ENCODE results near the gene CEP97. TPM values are rescaled to one million over a fixed set of nuclear protein-coding genes. Genes with fewer than 3 reads are reported as not detected.
"Not testable (repeated sequence)": the region's sequence is repeated elsewhere in the genome, so short reads cannot be mapped to it uniquely, and the experiment has no call there.

Gene CEP97
- total and polyA plus RNA-seq, 4 donors: 1.9 to 21.0 (median 6.6) TPM

DNA sequence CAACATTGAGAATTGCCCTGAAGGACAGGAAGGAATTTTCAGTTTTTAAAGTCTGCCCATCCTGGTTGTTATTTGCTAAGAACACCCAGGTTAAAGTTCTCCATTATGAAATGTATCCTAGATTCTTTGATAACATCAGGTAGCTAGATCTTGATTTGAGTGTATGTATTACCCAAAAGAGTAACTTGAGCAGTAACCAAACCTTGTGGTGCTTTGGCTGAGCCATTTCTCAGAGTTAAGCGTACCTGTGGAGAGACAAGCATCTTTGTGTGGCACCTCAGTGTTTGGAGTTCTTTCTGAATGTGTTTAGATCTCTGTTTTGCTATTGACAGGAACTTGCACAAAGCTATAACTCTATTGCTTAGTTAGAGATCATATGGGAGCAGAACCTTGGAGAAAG is 20.4 kb downstream of the CEP97 start:
- ATAC-seq (ENCODE audit: insufficient read depth, low FRiP score) (no peak), DNase-seq (no peak)
- Histone ChIP-seq H3K9ac (ENCODE audit: insufficient read depth in 1 of 2, low read length in 2 of 2) (no peak overlapping the region), H3K9me3 (ENCODE audit: control insufficient read depth in 4 of 4, insufficient read depth in 3 of 4, low read length in 3 of 4) (no peaks in the 10 kb centered on the region), H3K27me3 (ENCODE audit: control insufficient read depth in 3 of 3, insufficient read depth in 3 of 3, low read length in 2 of 3) (no peaks in the 10 kb centered on the region), H3K4me1 (ENCODE audit: control insufficient read depth in 5 of 5, insufficient read depth in 5 of 5, low read length in 5 of 5) (no peaks in the 10 kb centered on the region), H3K27ac (ENCODE audit: low read depth in 1 of 2, low read length in 1 of 2) (no peak overlapping the region), H3K4me3 (no peak overlapping the region), H3K36me3 (ENCODE audit: control insufficient read depth in 4 of 4, insufficient read depth in 4 of 4, low read length in 4 of 4) (peaks cover 0 to 4% (median 3%) of the 10 kb centered on the region in 4 donors)
- 41 to 52% methylated on average over 1 of the region's 1 CpG for WGBS, 2 donors
- TF ChIP-seq, protein P1, sequence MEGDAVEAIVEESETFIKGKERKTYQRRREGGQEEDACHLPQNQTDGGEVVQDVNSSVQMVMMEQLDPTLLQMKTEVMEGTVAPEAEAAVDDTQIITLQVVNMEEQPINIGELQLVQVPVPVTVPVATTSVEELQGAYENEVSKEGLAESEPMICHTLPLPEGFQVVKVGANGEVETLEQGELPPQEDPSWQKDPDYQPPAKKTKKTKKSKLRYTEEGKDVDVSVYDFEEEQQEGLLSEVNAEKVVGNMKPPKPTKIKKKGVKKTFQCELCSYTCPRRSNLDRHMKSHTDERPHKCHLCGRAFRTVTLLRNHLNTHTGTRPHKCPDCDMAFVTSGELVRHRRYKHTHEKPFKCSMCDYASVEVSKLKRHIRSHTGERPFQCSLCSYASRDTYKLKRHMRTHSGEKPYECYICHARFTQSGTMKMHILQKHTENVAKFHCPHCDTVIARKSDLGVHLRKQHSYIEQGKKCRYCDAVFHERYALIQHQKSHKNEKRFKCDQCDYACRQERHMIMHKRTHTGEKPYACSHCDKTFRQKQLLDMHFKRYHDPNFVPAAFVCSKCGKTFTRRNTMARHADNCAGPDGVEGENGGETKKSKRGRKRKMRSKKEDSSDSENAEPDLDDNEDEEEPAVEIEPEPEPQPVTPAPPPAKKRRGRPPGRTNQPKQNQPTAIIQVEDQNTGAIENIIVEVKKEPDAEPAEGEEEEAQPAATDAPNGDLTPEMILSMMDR (IDR thresholded peaks at IDR 0.05; ENCODE audit: control extremely low read depth, extremely low read depth): no peak

DNA sequence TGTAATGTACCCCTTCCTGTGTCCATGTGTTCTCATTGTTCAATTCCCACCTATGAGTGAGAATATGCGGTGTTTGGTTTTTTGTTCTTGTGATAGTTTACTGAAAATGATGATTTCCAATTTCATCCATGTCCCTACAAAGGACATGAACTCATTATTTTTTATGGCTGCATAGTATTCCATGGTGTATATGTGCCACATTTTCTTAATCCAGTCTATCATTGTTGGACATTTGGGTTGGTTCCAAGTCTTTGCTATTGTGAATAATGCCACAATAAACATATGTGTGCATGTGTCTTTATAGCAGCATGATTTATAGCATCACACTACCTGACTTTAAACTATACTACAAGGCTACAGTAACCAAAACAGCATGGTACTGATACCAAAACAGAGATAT is 21.5 kb downstream of the CEP97 start:
- H3K9me3 ChIP-seq (ENCODE audit: control insufficient read depth in 4 of 4, insufficient read depth in 3 of 4, low read length in 3 of 4); DNase-seq; H3K27ac ChIP-seq (ENCODE audit: low read depth in 1 of 2, low read length in 1 of 2); H3K36me3 ChIP-seq (ENCODE audit: control insufficient read depth in 4 of 4, insufficient read depth in 4 of 4, low read length in 4 of 4); H3K9ac ChIP-seq (ENCODE audit: insufficient read depth in 1 of 2, low read length in 2 of 2); ATAC-seq (ENCODE audit: insufficient read depth, low FRiP score); H3K4me3 ChIP-seq; H3K4me1 ChIP-seq (ENCODE audit: control insufficient read depth in 5 of 5, insufficient read depth in 5 of 5, low read length in 5 of 5); H3K27me3 ChIP-seq (ENCODE audit: control insufficient read depth in 3 of 3, insufficient read depth in 3 of 3, low read length in 2 of 3): not testable (repeated sequence)
- WGBS, 2 donors: 86 to 90% methylated on average over 1 of the region's 1 CpG

DNA sequence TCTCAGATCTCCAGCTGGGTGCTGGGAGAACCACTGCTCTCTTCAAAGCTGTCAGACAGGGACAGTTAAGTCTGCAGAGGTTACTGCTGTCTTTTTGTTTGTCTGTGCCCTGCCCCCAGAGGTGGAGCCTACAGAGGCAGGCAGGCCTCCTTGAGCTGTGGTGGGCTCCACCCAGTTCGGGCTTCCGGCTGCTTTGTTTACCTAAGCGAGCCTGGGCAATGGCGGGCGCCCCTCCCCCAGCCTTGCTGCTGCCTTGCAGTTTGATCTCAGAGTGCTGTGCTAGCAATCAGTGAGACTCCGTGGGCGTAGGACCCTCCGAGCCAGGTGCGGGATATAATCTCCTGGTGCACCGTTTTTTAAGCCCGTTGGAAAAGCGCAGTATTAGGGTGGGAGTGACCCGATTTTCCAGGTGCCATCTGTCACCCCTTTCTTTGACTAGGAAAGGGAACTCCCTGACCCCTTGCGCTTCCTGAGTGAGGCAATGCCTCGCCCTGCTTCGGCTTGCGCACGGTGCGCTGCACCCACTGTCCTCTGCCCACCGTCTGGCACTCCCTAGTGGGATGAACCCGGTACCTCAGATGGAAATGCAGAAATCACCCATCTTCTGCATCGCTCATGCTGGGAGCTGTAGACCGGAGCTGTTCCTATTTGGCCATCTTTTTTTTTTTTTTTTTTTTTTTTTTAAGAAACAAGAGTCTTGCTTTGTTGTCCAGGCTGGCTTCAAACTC is 29.1 kb downstream of the CEP97 start:
- ATAC-seq (ENCODE audit: insufficient read depth, low FRiP score); H3K27ac ChIP-seq (ENCODE audit: low read depth in 1 of 2, low read length in 1 of 2); H3K4me3 ChIP-seq; DNase-seq; H3K27me3 ChIP-seq (ENCODE audit: control insufficient read depth in 3 of 3, insufficient read depth in 3 of 3, low read length in 2 of 3); H3K9me3 ChIP-seq (ENCODE audit: control insufficient read depth in 4 of 4, insufficient read depth in 3 of 4, low read length in 3 of 4); H3K9ac ChIP-seq (ENCODE audit: insufficient read depth in 1 of 2, low read length in 2 of 2); H3K4me1 ChIP-seq (ENCODE audit: control insufficient read depth in 5 of 5, insufficient read depth in 5 of 5, low read length in 5 of 5): not testable (repeated sequence)
- peaks cover 12 to 22% (median 13%) of the 10 kb centered on the region in 4 donors for H3K36me3 ChIP-seq (ENCODE audit: control insufficient read depth in 4 of 4, insufficient read depth in 4 of 4, low read length in 4 of 4)
- 91% methylated on average over 11 to 14 of the region's 23 CpGs for WGBS, 2 donors

DNA sequence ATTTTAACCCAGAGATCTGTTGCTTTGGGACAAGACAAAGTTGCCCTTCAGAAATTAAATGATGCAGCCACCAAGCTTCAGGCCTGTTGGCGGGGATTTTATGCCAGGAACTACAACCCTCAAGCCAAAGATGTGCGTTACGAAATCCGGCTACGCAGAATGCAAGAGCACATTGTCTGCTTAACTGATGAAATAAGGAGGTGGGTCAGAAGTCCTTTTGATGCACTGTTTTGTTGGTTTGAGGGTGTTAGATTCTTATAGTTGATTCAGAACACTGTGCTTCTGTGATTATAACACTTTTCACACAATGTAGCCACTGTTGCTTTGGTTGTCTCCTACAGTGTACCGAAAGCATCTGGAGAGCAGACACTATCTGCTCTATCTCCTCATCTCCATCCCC is 33.8 kb downstream of the CEP97 start:
- WGBS, 2 donors: 59 to 91% methylated on average over 6 of the region's 6 CpGs
- no peak overlapping the region for H3K9ac ChIP-seq (ENCODE audit: insufficient read depth in 1 of 2, low read length in 2 of 2)
- ATAC-seq (ENCODE audit: insufficient read depth, low FRiP score) (no peak), DNase-seq (no peak)
- no peaks in the 10 kb centered on the region for H3K4me1 ChIP-seq (ENCODE audit: control insufficient read depth in 5 of 5, insufficient read depth in 5 of 5, low read length in 5 of 5)
- TF ChIP-seq, protein P1 (IDR thresholded peaks at IDR 0.05; ENCODE audit: control extremely low read depth, extremely low read depth): no peak
- H3K27me3 ChIP-seq (ENCODE audit: control insufficient read depth in 3 of 3, insufficient read depth in 3 of 3, low read length in 2 of 3): no peaks in the 10 kb centered on the region
- H3K4me3 ChIP-seq: no peak overlapping the region
- H3K27ac ChIP-seq (ENCODE audit: low read depth in 1 of 2, low read length in 1 of 2): no peak overlapping the region
- peaks cover 12 to 34% (median 28%) of the 10 kb centered on the region in 4 donors for H3K36me3 ChIP-seq (ENCODE audit: control insufficient read depth in 4 of 4, insufficient read depth in 4 of 4, low read length in 4 of 4)
- H3K9me3 ChIP-seq (ENCODE audit: control insufficient read depth in 4 of 4, insufficient read depth in 3 of 4, low read length in 3 of 4): no peaks in the 10 kb centered on the region
